Thyroid gland (tissue), 4 donors: ENCODE results near the gene EFCAB12.

Source experiments
- POLR2A ChIP-seq, 2 donors: fragments of 450-650 bp; IDR thresholded peaks; one replicate each; pipeline ENCODE4 v1.6.1; 2017; ENCODE audit warnings: antibody characterized with exemption in 2 of 2, mild to moderate bottlenecking in 2 of 2, moderate library complexity in 1 of 2
- TF ChIP-seq, protein P1 (sequence below), 6 experiments: fragments of 200-600 bp in 3 of 6; fragments of 450-650 bp in 3 of 6; sonication (generic) in 3 of 6; IDR thresholded peaks; one replicate each; pipeline ENCODE4 v1.5.1; 2016 to 2019; ENCODE audit warnings: antibody characterized with exemption in 6 of 6, mild to moderate bottlenecking in 2 of 6, inconsistent platforms in 1 of 6, moderate library complexity in 1 of 6

DNA sequence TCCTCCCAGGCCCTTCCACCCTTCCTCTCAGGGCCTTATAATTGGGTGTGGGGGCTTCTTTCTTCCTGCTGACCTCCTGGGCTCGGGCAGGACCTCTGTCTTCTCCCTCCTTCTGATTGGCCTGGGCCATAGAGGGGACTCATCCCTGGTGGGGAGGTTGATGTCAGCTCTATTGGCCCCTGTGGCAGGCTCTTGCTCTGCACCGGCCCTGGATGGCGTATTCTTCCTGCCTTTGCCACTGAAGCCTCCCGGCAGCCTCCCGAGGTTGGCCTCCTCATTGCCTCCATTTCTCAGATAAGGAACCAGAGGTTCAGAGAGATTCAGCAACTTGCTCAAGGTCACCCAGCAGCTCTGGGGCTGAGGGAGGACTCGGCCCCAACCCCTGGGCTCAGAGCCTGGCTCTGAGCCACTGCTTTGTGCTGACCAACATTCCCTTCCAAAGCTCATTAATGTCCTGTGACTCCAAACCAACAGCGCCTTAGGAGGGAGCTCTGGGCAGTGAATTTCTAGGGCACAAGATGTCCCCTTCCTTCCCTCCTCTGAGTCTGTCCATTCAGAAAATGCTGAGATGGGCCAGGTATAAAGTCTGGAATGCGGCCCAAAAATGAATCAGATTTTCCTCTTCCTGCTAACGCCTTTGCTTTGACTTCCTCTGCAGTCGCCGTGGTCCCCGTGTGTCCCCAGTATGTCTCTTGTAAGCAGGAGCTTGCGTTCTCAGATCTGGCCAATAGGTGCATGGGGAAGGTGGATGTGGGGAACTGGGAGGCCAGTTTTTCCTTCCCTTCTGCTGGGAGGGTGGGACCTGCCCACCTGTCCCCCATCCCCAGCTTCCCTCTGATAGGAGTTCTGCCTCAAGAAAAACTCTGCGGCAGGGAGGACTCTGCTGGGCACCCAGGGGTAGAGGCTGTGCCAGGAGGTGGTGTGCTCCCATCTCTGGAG, 75.5 kb downstream of the EFCAB12 start:
- TF ChIP-seq, protein P1, sequence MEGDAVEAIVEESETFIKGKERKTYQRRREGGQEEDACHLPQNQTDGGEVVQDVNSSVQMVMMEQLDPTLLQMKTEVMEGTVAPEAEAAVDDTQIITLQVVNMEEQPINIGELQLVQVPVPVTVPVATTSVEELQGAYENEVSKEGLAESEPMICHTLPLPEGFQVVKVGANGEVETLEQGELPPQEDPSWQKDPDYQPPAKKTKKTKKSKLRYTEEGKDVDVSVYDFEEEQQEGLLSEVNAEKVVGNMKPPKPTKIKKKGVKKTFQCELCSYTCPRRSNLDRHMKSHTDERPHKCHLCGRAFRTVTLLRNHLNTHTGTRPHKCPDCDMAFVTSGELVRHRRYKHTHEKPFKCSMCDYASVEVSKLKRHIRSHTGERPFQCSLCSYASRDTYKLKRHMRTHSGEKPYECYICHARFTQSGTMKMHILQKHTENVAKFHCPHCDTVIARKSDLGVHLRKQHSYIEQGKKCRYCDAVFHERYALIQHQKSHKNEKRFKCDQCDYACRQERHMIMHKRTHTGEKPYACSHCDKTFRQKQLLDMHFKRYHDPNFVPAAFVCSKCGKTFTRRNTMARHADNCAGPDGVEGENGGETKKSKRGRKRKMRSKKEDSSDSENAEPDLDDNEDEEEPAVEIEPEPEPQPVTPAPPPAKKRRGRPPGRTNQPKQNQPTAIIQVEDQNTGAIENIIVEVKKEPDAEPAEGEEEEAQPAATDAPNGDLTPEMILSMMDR (IDR thresholded peaks at IDR 0.05) = no peak
- TF ChIP-seq POLR2A (IDR thresholded peaks at IDR 0.05) = no peak
